Suprapubic skin (tissue), 4 donors: ENCODE results near the gene SET. TPM values are rescaled to one million over a fixed set of nuclear protein-coding genes. Genes with fewer than 3 reads are reported as not detected.

Experiments
- DNase-seq, 2 donors: peaks; one replicate each; pipeline ENCODE4 v3.0.0-alpha.2; 2019; ENCODE audit warnings: low spot score in 2 of 2
- H3K27ac ChIP-seq: fragments of 200-600 bp; sonication (generic); one replicate; pipeline ENCODE4 v1.5.1; 2019
- H3K27me3 ChIP-seq: fragments of 200-600 bp; sonication (generic); one replicate; pipeline ENCODE4 v1.5.1; 2019
- H3K36me3 ChIP-seq: fragments of 200-600 bp; sonication (generic); one replicate; pipeline ENCODE4 v1.5.1; 2019
- H3K4me1 ChIP-seq: fragments of 200-600 bp; sonication (generic); one replicate; pipeline ENCODE4 v1.5.1; 2019
- H3K4me3 ChIP-seq: fragments of 200-600 bp; sonication (generic); one replicate; pipeline ENCODE4 v1.5.1; 2019; ENCODE audit warnings: mild to moderate bottlenecking
- H3K9me3 ChIP-seq: fragments of 200-600 bp; sonication (generic); one replicate; pipeline ENCODE4 v1.5.1; 2019
- EP300 ChIP-seq: sonication (generic); formaldehyde crosslinking; IDR thresholded peaks from one replicate; pipeline ENCODE4 v1.6.1; 2017; ENCODE audit warnings: antibody characterized with exemption
- POLR2A ChIP-seq, 2 donors: fragments of 450-650 bp; IDR thresholded peaks; one replicate each; pipeline ENCODE4 v1.6.1; 2017; ENCODE audit warnings: antibody characterized with exemption in 2 of 2, mild to moderate bottlenecking in 2 of 2, moderate library complexity in 2 of 2
- POLR2AphosphoS5 ChIP-seq, 3 donors: sonication (generic); formaldehyde crosslinking; IDR thresholded peaks; one replicate each; pipeline ENCODE4 v1.6.1; 2017; ENCODE audit warnings: antibody characterized with exemption in 3 of 3
- WGBS: methylation state at CpG from one replicate; pipeline ENCODE4 v1.1.5; 2018; 5-methylcytosine and 5-hydroxymethylcytosine counted together
- total RNA-seq, 4 donors: library from RNA; depleted of rRNA; stranded (reverse); fragments of >200 nt; gene quantifications; one replicate each; pipeline ENCODE4 v1.1.0, GENCODE V29; 2016
- TF ChIP-seq, protein P1 (sequence below), 2 donors: fragments of 200-600 bp in 1 of 2; fragments of 450-650 bp in 1 of 2; sonication (generic) in 1 of 2; IDR thresholded peaks; one replicate each; pipeline ENCODE4 v1.5.1; 2016 to 2019; ENCODE audit warnings: antibody characterized with exemption in 2 of 2, mild to moderate bottlenecking in 1 of 2, moderate library complexity in 1 of 2

The SET gene
- total RNA-seq, 4 donors from 2014 or later, result 101 to 166 (median 161) TPM

DNA sequence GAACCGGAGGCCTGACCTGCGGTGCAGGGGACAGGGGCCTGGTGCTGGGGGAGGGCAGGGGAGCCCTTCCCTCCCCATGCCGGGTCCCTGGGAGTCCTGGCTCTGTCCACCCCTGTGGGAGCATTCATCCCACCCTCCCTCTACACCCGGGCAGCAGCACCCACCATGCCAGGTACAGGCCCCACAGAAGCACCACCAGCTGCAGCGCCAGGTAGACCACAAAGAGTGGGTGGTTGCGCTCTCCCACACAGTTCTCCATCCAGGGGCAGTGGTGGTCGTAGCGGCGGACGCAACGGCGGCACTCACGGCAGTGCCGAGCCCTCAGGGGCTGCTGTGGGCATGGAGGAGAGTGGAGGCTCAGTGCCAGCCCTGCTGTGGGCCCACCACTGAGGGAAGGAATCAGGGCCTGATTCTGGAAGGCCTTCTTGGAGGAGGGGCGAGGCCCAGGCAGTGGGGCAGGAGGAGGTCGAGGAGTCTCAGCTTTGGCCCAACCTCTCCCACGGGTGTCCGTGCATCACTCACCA lies 32.5 kb downstream of the SET start:
- peaks cover 33% of the 10 kb centered on the region for H3K4me1 ChIP-seq
- no peaks in the 10 kb centered on the region for H3K9me3 ChIP-seq
- DNase-seq, result no peak
- no peak for TF ChIP-seq POLR2A (IDR thresholded peaks at IDR 0.05)
- no peak for TF ChIP-seq EP300
- TF ChIP-seq, protein P1, sequence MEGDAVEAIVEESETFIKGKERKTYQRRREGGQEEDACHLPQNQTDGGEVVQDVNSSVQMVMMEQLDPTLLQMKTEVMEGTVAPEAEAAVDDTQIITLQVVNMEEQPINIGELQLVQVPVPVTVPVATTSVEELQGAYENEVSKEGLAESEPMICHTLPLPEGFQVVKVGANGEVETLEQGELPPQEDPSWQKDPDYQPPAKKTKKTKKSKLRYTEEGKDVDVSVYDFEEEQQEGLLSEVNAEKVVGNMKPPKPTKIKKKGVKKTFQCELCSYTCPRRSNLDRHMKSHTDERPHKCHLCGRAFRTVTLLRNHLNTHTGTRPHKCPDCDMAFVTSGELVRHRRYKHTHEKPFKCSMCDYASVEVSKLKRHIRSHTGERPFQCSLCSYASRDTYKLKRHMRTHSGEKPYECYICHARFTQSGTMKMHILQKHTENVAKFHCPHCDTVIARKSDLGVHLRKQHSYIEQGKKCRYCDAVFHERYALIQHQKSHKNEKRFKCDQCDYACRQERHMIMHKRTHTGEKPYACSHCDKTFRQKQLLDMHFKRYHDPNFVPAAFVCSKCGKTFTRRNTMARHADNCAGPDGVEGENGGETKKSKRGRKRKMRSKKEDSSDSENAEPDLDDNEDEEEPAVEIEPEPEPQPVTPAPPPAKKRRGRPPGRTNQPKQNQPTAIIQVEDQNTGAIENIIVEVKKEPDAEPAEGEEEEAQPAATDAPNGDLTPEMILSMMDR (IDR thresholded peaks at IDR 0.05), result no peak
- TF ChIP-seq POLR2AphosphoS5 (IDR thresholded peaks at IDR 0.05), result no peak
- no peaks in the 10 kb centered on the region for H3K27me3 ChIP-seq
- H3K4me3 ChIP-seq, result no peak overlapping the region
- H3K36me3 ChIP-seq, result peaks cover 20% of the 10 kb centered on the region
- 95% methylated on average over 14 of the region's 18 CpGs for WGBS
- H3K27ac ChIP-seq, result no peak overlapping the region

GRCh38 chr9:128722380-128723351 lies 33.6 kb downstream of the SET start:
- TF ChIP-seq, protein P1 (IDR thresholded peaks at IDR 0.05), result no peak
- TF ChIP-seq POLR2AphosphoS5 (IDR thresholded peaks at IDR 0.05), result no peak
- H3K27ac ChIP-seq, result no peak overlapping the region
- H3K36me3 ChIP-seq, result peaks cover 20% of the 10 kb centered on the region
- H3K27me3 ChIP-seq, result no peaks in the 10 kb centered on the region
- peaks cover 33% of the 10 kb centered on the region for H3K4me1 ChIP-seq
- WGBS, result 40% methylated on average over 7 of the region's 9 CpGs
- no peak for DNase-seq
- H3K9me3 ChIP-seq, result no peaks in the 10 kb centered on the region
- H3K4me3 ChIP-seq, result peak overlapping the region; percentile 72

DNA sequence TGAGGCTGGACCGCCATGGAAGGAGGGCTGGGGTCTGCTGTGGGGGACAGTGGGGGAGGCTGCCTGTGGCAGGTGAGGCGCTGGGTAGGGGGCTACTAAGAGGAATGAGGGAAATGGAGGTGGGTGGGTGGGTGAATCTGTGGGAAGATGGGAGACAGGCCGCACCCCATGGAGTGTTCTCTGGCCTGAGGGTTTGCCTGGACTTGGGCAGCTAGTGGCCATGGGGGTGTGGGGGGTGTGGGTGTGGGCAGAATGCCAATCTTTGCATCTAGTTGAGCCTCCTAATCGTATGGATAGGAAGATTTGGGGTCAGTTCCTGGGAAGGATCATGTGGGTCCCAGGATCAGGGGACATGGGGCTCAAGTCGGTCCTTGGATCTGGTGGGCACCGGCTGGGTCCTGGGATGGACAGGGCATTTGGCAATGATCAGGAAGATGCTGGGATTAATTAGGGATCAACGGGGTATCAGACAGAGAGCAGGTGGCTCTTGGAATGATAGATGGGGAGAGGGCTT lies 34.4 kb downstream of the SET start:
- H3K9me3 ChIP-seq, result no peaks in the 10 kb centered on the region
- TF ChIP-seq, protein P1 (IDR thresholded peaks at IDR 0.05), result no peak
- TF ChIP-seq EP300, result no peak
- TF ChIP-seq POLR2A (IDR thresholded peaks at IDR 0.05), result no peak
- TF ChIP-seq POLR2AphosphoS5 (IDR thresholded peaks at IDR 0.05), result no peak
- peaks cover 33% of the 10 kb centered on the region for H3K4me1 ChIP-seq
- peaks cover 20% of the 10 kb centered on the region for H3K36me3 ChIP-seq
- no peak for DNase-seq
- peak overlapping the region; percentile 66 for H3K27ac ChIP-seq
- peak overlapping the region; percentile 72 for H3K4me3 ChIP-seq
- 33% methylated on average over 7 of the region's 7 CpGs for WGBS
- no peaks in the 10 kb centered on the region for H3K27me3 ChIP-seq

DNA sequence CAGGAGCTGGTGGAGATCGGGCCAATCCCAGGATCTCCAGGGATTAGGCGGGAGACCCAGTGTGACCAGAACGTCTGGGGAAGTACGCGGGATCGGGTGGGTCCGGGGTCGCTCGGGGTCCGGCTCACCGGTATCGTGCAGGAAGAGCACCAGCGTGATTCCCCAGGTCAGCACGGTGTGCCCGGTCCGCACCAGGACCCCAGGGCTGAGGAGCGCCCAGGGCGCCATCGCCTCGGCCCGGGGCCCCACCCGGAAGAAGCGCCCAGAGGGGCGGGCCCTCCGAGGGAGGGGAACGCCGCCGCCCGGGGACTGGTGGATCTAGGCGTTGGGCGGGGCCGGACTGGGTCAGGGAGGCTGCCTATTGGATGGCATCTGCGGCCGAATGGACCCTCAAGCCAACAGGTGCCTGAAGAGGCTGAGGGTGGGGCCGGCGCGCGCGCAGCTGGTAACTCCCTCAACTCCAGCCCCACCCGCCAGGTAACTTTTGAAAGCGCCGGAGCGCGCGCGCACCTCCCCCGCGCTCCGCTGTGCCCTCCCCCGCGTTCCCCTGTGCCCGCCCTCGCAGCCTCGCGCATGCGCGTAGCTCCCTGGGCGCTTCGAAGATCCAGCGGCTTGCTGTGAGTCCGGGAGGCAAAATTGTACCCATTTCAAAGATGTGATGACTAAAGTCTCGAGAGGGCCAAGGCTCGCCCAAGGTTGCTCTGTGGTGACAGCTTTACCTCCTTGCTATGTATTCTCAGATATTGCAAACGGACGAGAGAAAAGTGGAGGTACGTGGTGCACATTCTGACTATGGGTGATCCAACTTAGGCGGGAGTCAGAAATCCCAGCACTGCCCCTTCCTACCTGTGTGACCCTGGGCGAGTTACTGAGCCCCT lies 35.1 kb downstream of the SET start, which contains the start of gene ZDHHC12:
TSS of gene ZDHHC12 (minus strand) at position 262 of the 878 bp plus-strand sequence. CDS start at position 228, 34 bp downstream.
- H3K27me3 ChIP-seq, result no peaks in the 10 kb centered on the region
- peaks cover 20% of the 10 kb centered on the region for H3K36me3 ChIP-seq
- no peaks in the 10 kb centered on the region for H3K9me3 ChIP-seq
- 2% methylated on average over 40 of the region's 68 CpGs for WGBS
- peaks cover 32% of the 10 kb centered on the region for H3K4me1 ChIP-seq
- peak within 1 kb of the TSS; percentile 66 for H3K27ac ChIP-seq
- DNase-seq, result peak; percentile 97 to 99
- H3K4me3 ChIP-seq, result peak within 1 kb of the TSS; percentile 72
- TF ChIP-seq, protein P1 (IDR thresholded peaks at IDR 0.05), result no peak
- TF ChIP-seq POLR2A (IDR thresholded peaks at IDR 0.05) (peak in 1 of 2 donors; percentile 57), POLR2AphosphoS5 (IDR thresholded peaks at IDR 0.05) (peak; percentile 11 to 68 (median 15))
